H1 (cell line): ENCODE measurements around the gene ADNP2. TPM values are rescaled to one million over a fixed set of nuclear protein-coding genes. Genes with fewer than 3 reads are reported as not detected.

Experiments used
- CTCF ChIA-PET: fragments of 300-600 bp; sonication (Branson Sonifier 250); formaldehyde crosslinking; loops from one replicate; lab custom pipeline; 2021; ENCODE audit not compliant: partially characterized antibody; lab: Charles Lee
- POLR2A ChIA-PET: fragments of 300-600 bp; sonication (Branson Sonifier 250); formaldehyde crosslinking; loops from one replicate; lab custom pipeline; 2021; ENCODE audit warnings: inconsistent platforms; ENCODE audit not compliant: partially characterized antibody; lab: Charles Lee
- DNase-seq, 2 experiments: peaks; one replicate each; pipeline versions ENCODE4 v3.0.0 to v3.0.0-alpha.2; 2010 to 2022; ENCODE audit warnings: low spot score in 2 of 2, low read depth in 1 of 2, mixed read lengths in 1 of 2
- FAIRE-seq: peaks from 2 replicates; lab custom pipeline; 2011; peaks lifted over from hg19 to GRCh38; lab: Jason Lieb, UNC
- H2AFZ ChIP-seq: 2 replicates; pipeline ENCODE4 v1.8.1; 2012; ENCODE audit warnings: low read length, inconsistent platforms
- H2AK5ac ChIP-seq: 2 replicates; pipeline ENCODE4 v1.6.1; 2013; ENCODE audit warnings: low read depth, low read length
- H2BK120ac ChIP-seq: replicated peaks from 2 replicates; pipeline ENCODE3; 2013; ENCODE audit warnings: low read depth, low read length, inconsistent platforms
- H2BK12ac ChIP-seq: 2 replicates; pipeline ENCODE4 v1.6.1; 2013; ENCODE audit warnings: low read depth, low read length
- H2BK15ac ChIP-seq: 2 replicates; pipeline ENCODE4 v1.6.1; 2013; ENCODE audit warnings: low read length
- H2BK20ac ChIP-seq: 2 replicates; pipeline ENCODE4 v1.6.1; 2013; ENCODE audit warnings: low read length
- H2BK5ac ChIP-seq: 2 replicates; pipeline ENCODE4 v1.6.1; 2013; ENCODE audit warnings: low read depth, low read length
- H3K14ac ChIP-seq: 2 replicates; pipeline ENCODE4 v1.6.1; 2013; ENCODE audit warnings: inconsistent platforms; ENCODE audit not compliant: insufficient read length
- H3K18ac ChIP-seq: 2 replicates; pipeline ENCODE4 v1.6.1; 2013; ENCODE audit warnings: low read length; ENCODE audit errors: extremely low read depth
- H3K23ac ChIP-seq: 2 replicates; pipeline ENCODE4 v1.6.1; 2013; ENCODE audit warnings: inconsistent platforms; ENCODE audit not compliant: insufficient read length
- H3K23me2 ChIP-seq: 2 replicates; pipeline ENCODE4 v1.6.1; 2013; ENCODE audit warnings: low read depth, low read length
- H3K27ac ChIP-seq: 2 replicates; pipeline ENCODE4 v1.6.1; 2011; ENCODE audit warnings: low read depth, low read length, inconsistent platforms
- H3K27me3 ChIP-seq, 4 experiments: replicated peaks in 1 of 4; 1 replicate in 1 of 4; 2 replicates in 3 of 4; pipeline versions ENCODE4 v1.6.1 to v1.8.1; 2011 to 2013; ENCODE audit warnings: low read length in 3 of 4, mild to moderate bottlenecking in 3 of 4, inconsistent platforms in 2 of 4, mixed read lengths in 2 of 4, moderate library complexity in 1 of 4; ENCODE audit not compliant: control insufficient read depth in 3 of 4, insufficient read depth in 3 of 4; ENCODE audit errors: extremely low read depth in 1 of 4
- H3K36me3 ChIP-seq, 4 experiments: 2 replicates each; pipeline versions ENCODE4 v1.6.1 to v1.8.1; 2011 to 2013; ENCODE audit warnings: mild to moderate bottlenecking in 4 of 4, low read length in 3 of 4, moderate library complexity in 2 of 4, control low read depth in 1 of 4, inconsistent platforms in 1 of 4; ENCODE audit not compliant: insufficient read depth in 4 of 4, control insufficient read depth in 2 of 4
- H3K4ac ChIP-seq: replicated peaks from 2 replicates; pipeline ENCODE3; 2013; ENCODE audit warnings: low read length, low read depth, mixed read lengths, inconsistent platforms; ENCODE audit not compliant: insufficient read length
- H3K4me1 ChIP-seq, 4 experiments: replicated peaks in 1 of 4; 1 replicate in 1 of 4; 2 replicates in 3 of 4; pipeline versions ENCODE4 v1.6.1 to v1.8.1; 2011 to 2013; ENCODE audit warnings: low read length in 3 of 4, inconsistent platforms in 2 of 4, mixed read lengths in 1 of 4; ENCODE audit not compliant: insufficient read depth in 4 of 4, control insufficient read depth in 3 of 4
- H3K4me2 ChIP-seq, 2 experiments: 2 replicates each; pipeline versions ENCODE4 v1.6.1 to v1.8.1; 2011 to 2013; ENCODE audit warnings: low read depth in 2 of 2, low read length in 2 of 2, control low read depth in 1 of 2, inconsistent platforms in 1 of 2, mild to moderate bottlenecking in 1 of 2; ENCODE audit not compliant: insufficient read depth in 1 of 2
- H3K4me3 ChIP-seq, 4 experiments: fragments of 200-600, 300-600 bp in 1 of 4; sonication (generic), shearing (Covaris generic), sonication (Bioruptor Twin) in 1 of 4; 2 replicates each; pipeline versions ENCODE4 v1.5.1 to v1.8.1; 2011 to 2016; ENCODE audit warnings: low read length in 4 of 4, low read depth in 3 of 4, control low read depth in 2 of 4, inconsistent platforms in 2 of 4, mild to moderate bottlenecking in 2 of 4, mixed read lengths in 1 of 4, moderate library complexity in 1 of 4; ENCODE audit not compliant: insufficient read depth in 2 of 4; ENCODE audit errors: extremely low read depth in 1 of 4
- H3K56ac ChIP-seq: replicated peaks from 2 replicates; pipeline ENCODE3; 2013; ENCODE audit warnings: low read depth, mild to moderate bottlenecking, mixed read lengths, low read length, inconsistent platforms; ENCODE audit not compliant: insufficient read length
- H3K79me1 ChIP-seq: 2 replicates; pipeline ENCODE4 v1.6.1; 2013; ENCODE audit warnings: low read depth, low read length, control low read depth
- H3K79me2 ChIP-seq, 2 experiments: 2 replicates each; pipeline versions ENCODE4 v1.6.1 to v1.8.1; 2012 to 2013; ENCODE audit warnings: low read length in 2 of 2, mild to moderate bottlenecking in 2 of 2, inconsistent platforms in 1 of 2; ENCODE audit not compliant: insufficient read depth in 2 of 2, control insufficient read depth in 1 of 2
- H3K9ac ChIP-seq, 4 experiments: replicated peaks in 1 of 4; 1 replicate in 1 of 4; 2 replicates in 3 of 4; pipeline versions ENCODE4 v1.6.1 to v1.8.1; 2011 to 2013; ENCODE audit warnings: low read depth in 3 of 4, low read length in 3 of 4, control low read depth in 2 of 4, mild to moderate bottlenecking in 2 of 4, moderate library complexity in 2 of 4, inconsistent platforms in 1 of 4; ENCODE audit errors: extremely low read depth in 1 of 4
- H3K9me3 ChIP-seq, 2 experiments: 2 replicates each; pipeline versions ENCODE4 v1.6.1 to v1.8.1; 2012 to 2013; ENCODE audit warnings: mild to moderate bottlenecking in 2 of 2, moderate library complexity in 2 of 2, control low read depth in 1 of 2, inconsistent platforms in 1 of 2, low read depth in 1 of 2, low read length in 1 of 2, mixed read lengths in 1 of 2; ENCODE audit not compliant: insufficient read depth in 2 of 2
- H4K20me1 ChIP-seq, 2 experiments: replicated peaks in 1 of 2; 2 replicates each; pipeline versions ENCODE3 to v1.8.1; 2011 to 2013; ENCODE audit warnings: inconsistent platforms in 2 of 2, low read length in 2 of 2, mild to moderate bottlenecking in 1 of 2; ENCODE audit not compliant: insufficient read depth in 2 of 2, control insufficient read depth in 1 of 2
- H4K5ac ChIP-seq: 2 replicates; pipeline ENCODE4 v1.6.1; 2013; ENCODE audit warnings: low read length, low read depth, mixed read lengths, inconsistent platforms; ENCODE audit not compliant: insufficient read length
- H4K8ac ChIP-seq: 2 replicates; pipeline ENCODE4 v1.8.0; 2013; ENCODE audit warnings: mild to moderate bottlenecking, moderate library complexity, low read length, inconsistent platforms; ENCODE audit not compliant: insufficient read depth; ENCODE audit errors: extremely low read depth
- H4K91ac ChIP-seq: replicated peaks from 2 replicates; pipeline ENCODE3; 2013; ENCODE audit warnings: low read length, mixed read lengths, inconsistent platforms; ENCODE audit not compliant: insufficient read length
- ATF2 ChIP-seq: IDR thresholded peaks from 2 replicates; pipeline ENCODE4 v1.6.1; 2012; ENCODE audit warnings: low read length, inconsistent platforms
- CBX5 ChIP-seq: fragments of 300-800, 300-1000 bp; sonication (generic); IDR thresholded peaks from 2 replicates; pipeline ENCODE4 v1.7.1; 2016; ENCODE audit warnings: antibody characterized with exemption, low read length, low read depth
- CEBPB ChIP-seq: IDR thresholded peaks from 2 replicates; pipeline ENCODE4 v1.6.1; 2012; ENCODE audit warnings: low read depth, low read length
- CHD2 ChIP-seq: IDR thresholded peaks from 2 replicates; pipeline ENCODE4 v1.6.1; 2012; ENCODE audit warnings: low read length, improper control_type of control experiment
- CTCF ChIP-seq, 3 experiments: IDR thresholded peaks; 1 replicate in 2 of 3; 2 replicates in 1 of 3; pipeline versions ENCODE4 v1.5.1 to v1.6.1; 2011; ENCODE audit warnings: low read length in 3 of 3, mild to moderate bottlenecking in 3 of 3, inconsistent platforms in 2 of 3, low read depth in 1 of 3, moderate library complexity in 1 of 3; ENCODE audit not compliant: insufficient read depth in 1 of 3; ENCODE audit errors: control extremely low read depth in 1 of 3
- KDM1A ChIP-seq: fragments of 200-600, 300-600 bp; sonication (generic); IDR thresholded peaks from 2 replicates; pipeline ENCODE4 v1.7.1; 2016; ENCODE audit warnings: mild to moderate bottlenecking, low read length, borderline replicate concordance
- SAP30 ChIP-seq: fragments of 300-600 bp; sonication (generic); IDR thresholded peaks from 2 replicates; pipeline ENCODE4 v1.7.1; 2012; ENCODE audit warnings: low read length, moderate library complexity, mild to moderate bottlenecking, inconsistent platforms; ENCODE audit not compliant: insufficient read depth, insufficient replicate concordance
- SIX5 ChIP-seq: IDR thresholded peaks from 2 replicates; pipeline ENCODE4 v1.6.1; 2011; ENCODE audit warnings: mild to moderate bottlenecking, low read depth, low read length
- TAF1 ChIP-seq: IDR thresholded peaks from 2 replicates; pipeline ENCODE4 v1.6.1; 2011; ENCODE audit warnings: mild to moderate bottlenecking, low read depth, low read length
- YY1 ChIP-seq: IDR thresholded peaks from 2 replicates; pipeline ENCODE4 v1.6.1; 2011; ENCODE audit warnings: low read depth, mild to moderate bottlenecking, low read length
- WGBS, 2 experiments: shearing (Covaris generic) in 1 of 2; methylation state at CpG; one replicate each; pipeline versions ENCODE4 v1.1.6 to v1.1.7; 2013 to 2015; ENCODE audit warnings: low lambda C conversion rate in 2 of 2, mixed read lengths in 2 of 2, inconsistent platforms in 1 of 2, low coverage in 1 of 2, missing lambda C conversion rate in 1 of 2; ENCODE audit not compliant: insufficient replicate concordance in 2 of 2, insufficient coverage in 1 of 2, insufficient read length in 1 of 2; ENCODE audit errors: extremely low coverage in 1 of 2, missing lambda C conversion rate in 1 of 2; 5-methylcytosine and 5-hydroxymethylcytosine counted together
- polyA plus RNA-seq, 7 experiments: library from polyadenylated mRNA; depleted of rRNA in 3 of 7; stranded (reverse) in 5 of 7; unstranded in 2 of 7; fragments of >200 nt in 5 of 7; fragments of 200-250 nt in 2 of 7; gene quantifications; 1 replicate in 5 of 7; 2 replicates in 1 of 7; 4 replicates in 1 of 7; pipeline versions ENCODE4 v1.2.1 to v1.2.3, GENCODE V29; 2011 to 2013; ENCODE audit warnings: missing spikeins in 2 of 7, mixed read lengths in 2 of 7
- total RNA-seq: library from RNA; stranded (reverse); fragmentation: NEBNext Ultra II Directional; extraction: Animal tissue kit (Norgen Biotek cat#: 25700); gene quantifications from 2 replicates; pipeline ENCODE4 v1.2.1, GENCODE V29; 2021

Gene ADNP2
- total and polyA plus RNA-seq, 2 of the 8 experiments (the other 6 are each of a cell fraction or from before 2014, with no cell fraction given): 25.1 to 61.6 TPM

GRCh38 chr18:80166240-80166639, 57.2 kb downstream of the ADNP2 start:
- no peak for TF ChIP-seq CEBPB
- no peak for TF ChIP-seq CTCF (IDR thresholded peaks at IDR 0.05; ENCODE audit: control extremely low read depth in 1 of 3, insufficient read depth in 1 of 3, low read depth in 1 of 3, low read length in 3 of 3)
- no peak for TF ChIP-seq KDM1A
- TF ChIP-seq CBX5: no peak
- no peak for TF ChIP-seq SAP30
- TF ChIP-seq SIX5: no peak
- TF ChIP-seq CHD2: no peak
- TF ChIP-seq TAF1: no peak
- TF ChIP-seq ATF2: no peak
- no peak for TF ChIP-seq YY1
- H3K4me3 ChIP-seq: no peak overlapping the region
- DNase-seq (no peak), FAIRE-seq (no peak)
- no peaks in the 10 kb centered on the region for H3K4me1 ChIP-seq
- H2AK5ac ChIP-seq: no peak overlapping the region
- no peaks in the 10 kb centered on the region for H3K79me2 ChIP-seq
- no peak overlapping the region for H4K91ac ChIP-seq
- H3K14ac ChIP-seq: no peak overlapping the region
- no peak overlapping the region for H4K8ac ChIP-seq
- no peak overlapping the region for H3K4me2 ChIP-seq
- no peaks in the 10 kb centered on the region; the same call in 1 of the 2 replicates for H3K79me1 ChIP-seq
- no peak overlapping the region for H2AFZ ChIP-seq
- no peak overlapping the region for H2BK15ac ChIP-seq
- peaks cover 0 to 8% of the 10 kb centered on the region in 2 experiments for H4K20me1 ChIP-seq
- H3K18ac ChIP-seq: no peak overlapping the region
- 87% methylated on average over 10 of the region's 10 CpGs; no CpG with 5 or more reads in 1 of the 2 experiments for WGBS, 2 experiments
- no peaks in the 10 kb centered on the region for H3K9me3 ChIP-seq
- H2BK5ac ChIP-seq: no peak overlapping the region
- no peak overlapping the region for H2BK20ac ChIP-seq
- H3K56ac ChIP-seq: no peak overlapping the region
- ChIA-PET CTCF (interaction anchor here (0.9 to 1.1 kb wide), 3 partner anchors 8 to 73 kb away, joined by 3 read pairs; no protein-coding TSS in a partner anchor), POLR2A (no interaction called here)
- no peaks in the 10 kb centered on the region; a peak in 2 of 8 replicates for H3K36me3 ChIP-seq
- no peak overlapping the region for H3K23ac ChIP-seq
- no peak overlapping the region for H2BK120ac ChIP-seq
- no peak overlapping the region for H2BK12ac ChIP-seq
- no peak overlapping the region for H4K5ac ChIP-seq
- no peak overlapping the region for H3K9ac ChIP-seq
- H3K27ac ChIP-seq: no peak overlapping the region
- H3K27me3 ChIP-seq: no peaks in the 10 kb centered on the region
- H3K4ac ChIP-seq: no peak overlapping the region
- no peaks in the 10 kb centered on the region for H3K23me2 ChIP-seq
